GM12878 (cell line): ENCODE data around the gene OGFOD3. TPM values are rescaled to one million over a fixed set of nuclear protein-coding genes. Genes with fewer than 3 reads are reported as not detected.

Source experiments
- CBFB ChIP-seq: IDR thresholded peaks from 2 replicates; pipeline ENCODE4 v1.6.1; 2016; ENCODE audit warnings: antibody characterized with exemption, low read depth
- CBX5 ChIP-seq: sonication (generic); IDR thresholded peaks from 2 replicates; pipeline ENCODE4 v1.6.1; 2016; ENCODE audit warnings: low read depth, moderate library complexity, mild to moderate bottlenecking, inconsistent platforms
- CHD1 ChIP-seq: IDR thresholded peaks from 2 replicates; pipeline ENCODE4 v1.6.1; 2012; ENCODE audit warnings: low read depth, low read length, improper control_type of control experiment
- EGR1 ChIP-seq, 2 experiments: IDR thresholded peaks; 1 replicate in 1 of 2; 2 replicates in 1 of 2; pipeline ENCODE4 v1.6.1; 2011 to 2012; ENCODE audit warnings: low read depth in 2 of 2, low read length in 2 of 2, borderline replicate concordance in 1 of 2, mild to moderate bottlenecking in 1 of 2, moderate library complexity in 1 of 2
- ETV6 ChIP-seq, 2 experiments: fragments of 450-650 bp in 1 of 2; IDR thresholded peaks in 1 of 2; conservative IDR thresholded peaks in 1 of 2; 2 replicates each; pipeline ENCODE4 v1.6.1; 2014; ENCODE audit warnings: antibody characterized with exemption in 1 of 2, borderline replicate concordance in 1 of 2, low read depth in 1 of 2, mild to moderate bottlenecking in 1 of 2, moderate library complexity in 1 of 2
- EZH2 ChIP-seq: IDR thresholded peaks from 2 replicates; pipeline ENCODE4 v1.6.1; 2012; ENCODE audit warnings: low read depth, mild to moderate bottlenecking, control low read depth, inconsistent platforms, low read length, borderline replicate concordance; ENCODE audit not compliant: control insufficient read depth
- HDGF ChIP-seq: fragments of 450-650 bp; IDR thresholded peaks from 2 replicates; pipeline ENCODE4 v1.6.1; 2016; ENCODE audit warnings: antibody characterized with exemption
- KAT2A ChIP-seq: conservative IDR thresholded peaks from 2 replicates; pipeline ENCODE4 v1.6.1; 2011; ENCODE audit warnings: low read depth, low read length; ENCODE audit not compliant: control insufficient read depth
- KDM1A ChIP-seq: fragments of 200-600 bp; sonication (generic); IDR thresholded peaks from 2 replicates; pipeline ENCODE4 v1.6.1; 2016; ENCODE audit warnings: borderline replicate concordance
- LARP7 ChIP-seq: fragments of 450-650 bp; IDR thresholded peaks from 2 replicates; pipeline ENCODE4 v1.6.1; 2017; ENCODE audit warnings: mild to moderate bottlenecking
- MEF2A ChIP-seq: IDR thresholded peaks from 2 replicates; pipeline ENCODE4 v1.6.1; 2011; ENCODE audit warnings: low read depth, mild to moderate bottlenecking, low read length, moderate library complexity; ENCODE audit not compliant: insufficient read depth
- MYB ChIP-seq: fragments of 150-350 bp; IDR thresholded peaks from 2 replicates; pipeline ENCODE4 v1.6.1; 2014; ENCODE audit warnings: mild to moderate bottlenecking, low read depth, low read length, borderline replicate concordance
- NFYA ChIP-seq: IDR thresholded peaks from 2 replicates; pipeline ENCODE4 v1.6.1; 2011; ENCODE audit warnings: low read depth, mild to moderate bottlenecking, low read length, improper control_type of control experiment, borderline replicate concordance
- NR2F1 ChIP-seq: fragments of 450-650 bp; conservative IDR thresholded peaks from 2 replicates; pipeline ENCODE4 v1.6.1; 2017; ENCODE audit warnings: mild to moderate bottlenecking
- RB1 ChIP-seq: fragments of 450-650 bp; formaldehyde crosslinking; IDR thresholded peaks from 2 replicates; pipeline ENCODE4 v1.6.1; 2017; ENCODE audit warnings: mild to moderate bottlenecking, borderline replicate concordance
- RBBP5 ChIP-seq: fragments of 200-600 bp; sonication (generic); conservative IDR thresholded peaks from 2 replicates; pipeline ENCODE4 v1.6.1; 2016
- RUNX3 ChIP-seq: IDR thresholded peaks from 2 replicates; pipeline ENCODE4 v1.6.1; 2012; ENCODE audit warnings: low read length, inconsistent platforms
- SPI1 ChIP-seq: IDR thresholded peaks from 2 replicates; pipeline ENCODE4 v1.6.1; 2011; ENCODE audit warnings: low read depth, mild to moderate bottlenecking, low read length, moderate library complexity, borderline replicate concordance; ENCODE audit not compliant: insufficient read depth
- STAT1 ChIP-seq: fragments of 450-650 bp; conservative IDR thresholded peaks from 2 replicates; pipeline ENCODE4 v1.6.1; 2014; ENCODE audit warnings: antibody characterized with exemption, mild to moderate bottlenecking
- ZBED1 ChIP-seq: IDR thresholded peaks from 2 replicates; pipeline ENCODE4 v1.6.1; 2016; ENCODE audit warnings: borderline replicate concordance
- ZNF217 ChIP-seq: fragments of 450-650 bp; IDR thresholded peaks from 2 replicates; pipeline ENCODE4 v1.6.1; 2017; ENCODE audit warnings: antibody characterized with exemption, mild to moderate bottlenecking
- ZNF384 ChIP-seq: IDR thresholded peaks from 2 replicates; pipeline ENCODE4 v1.6.1; 2012; ENCODE audit warnings: low read depth, mild to moderate bottlenecking, low read length, improper control_type of control experiment, borderline replicate concordance
- polyA plus RNA-seq, 11 experiments: library from polyadenylated mRNA; depleted of rRNA in 4 of 11; unstranded in 6 of 11; stranded (reverse) in 5 of 11; fragments of >200 nt; fragmentation: Nextera tagmentation in 4 of 11; fragmentation: Illumina TruSeq in 1 of 11; extraction: Ambion mirVana in 4 of 11; extraction: Trizol in 1 of 11; gene quantifications; 1 replicate in 1 of 11; 2 replicates in 10 of 11; pipeline versions ENCODE4 v1.2.1 to v1.2.3, GENCODE V29; 2011 to 2016; ENCODE audit warnings: inconsistent platforms in 2 of 11, missing spikeins in 2 of 11, low read depth in 1 of 11
- total RNA-seq, 4 experiments: library from RNA; depleted of rRNA in 3 of 4; stranded (reverse); fragments of >200 nt in 3 of 4; fragmentation: Illumina TruSeq in 1 of 4; extraction: Trizol in 1 of 4; gene quantifications; 2 replicates each; pipeline versions ENCODE4 v1.2.1 to v1.2.3, GENCODE V29; 2013 to 2021
- TF ChIP-seq, protein P1 (sequence below): IDR thresholded peaks from 2 replicates; pipeline ENCODE4 v1.6.1; 2012; ENCODE audit warnings: improper control_type of control experiment, low read depth, low read length; ENCODE audit not compliant: insufficient replicate concordance
- TF ChIP-seq, protein P2 (sequence below): fragments of 450-650 bp; IDR thresholded peaks from 2 replicates; pipeline ENCODE4 v1.6.1; 2017; ENCODE audit warnings: mild to moderate bottlenecking

Gene OGFOD3
- total and polyA plus RNA-seq, 10 of the 15 experiments (the other 5 are each of a cell fraction or from before 2014, with no cell fraction given): 0.48 to 28.4 (median 18.3) TPM

DNA sequence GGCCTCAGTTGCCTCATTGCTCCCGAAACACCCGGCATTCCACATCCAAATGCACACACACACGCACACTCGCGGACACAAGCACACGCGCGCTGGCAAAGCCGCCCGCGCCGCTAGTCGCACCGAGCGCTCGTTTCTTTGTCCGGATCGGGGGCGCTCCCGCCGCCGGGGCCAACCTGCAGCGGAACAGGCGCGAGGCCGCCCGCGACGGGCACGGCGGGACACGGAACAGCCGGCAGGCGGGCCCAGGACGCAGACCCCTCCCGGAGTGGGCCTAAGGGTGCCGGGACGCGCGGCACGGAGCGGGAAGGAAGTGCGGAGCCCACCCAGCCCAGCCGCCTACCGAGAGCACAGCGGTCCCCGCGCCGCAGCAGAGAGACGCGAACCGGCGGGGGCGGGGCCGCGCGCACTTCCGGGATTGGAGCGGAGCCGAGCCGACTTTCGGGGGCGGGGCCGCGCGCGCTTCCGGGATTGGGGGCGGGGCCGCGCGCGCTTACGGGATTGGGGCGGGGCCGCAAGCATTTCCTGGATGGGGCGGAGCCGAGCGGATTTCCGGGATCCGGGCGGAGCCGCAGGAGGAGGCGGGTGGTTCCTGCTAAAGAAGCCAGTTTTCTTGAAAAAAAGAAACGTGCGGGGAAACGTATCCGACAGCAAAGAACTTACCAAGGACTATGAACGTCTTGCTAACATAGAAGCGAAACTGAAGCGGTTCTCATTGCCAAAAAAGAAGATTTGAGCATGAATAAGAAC lies 32.1 kb upstream of the OGFOD3 start, which contains the start of gene CYBC1 (continued):
- TF ChIP-seq SPI1: no peak; the same call in 1 of the 2 replicates
- TF ChIP-seq ZNF217: peak; percentile 58; the same call in 1 of the 2 replicates
- TF ChIP-seq CHD1: no peak
- TF ChIP-seq CBFB: no peak
- no peak for TF ChIP-seq HDGF
- TF ChIP-seq KAT2A: no peak
- TF ChIP-seq RBBP5: no peak
- no peak for TF ChIP-seq KDM1A
- TF ChIP-seq NFYA: no peak
- TF ChIP-seq ZBED1: 0 out of 2 replicates have a peak, but pooled peaks have one; percentile 7
- no peak for TF ChIP-seq CBX5
- no peak for TF ChIP-seq EZH2
- TF ChIP-seq RB1: peak; percentile 48; the same call in 1 of the 2 replicates
- TF ChIP-seq NR2F1: peak; percentile 56; the same call in 1 of the 2 replicates
- peak in 1 of 2 experiments; percentile 61; a peak in 1 of 4 replicates for TF ChIP-seq ETV6 (conservative IDR thresholded peaks at IDR 0.05 in 1 of 2, IDR thresholded peaks at IDR 0.05 in 1 of 2; ENCODE audit: borderline replicate concordance in 1 of 2, low read depth in 1 of 2)
- peak; percentile 31 for TF ChIP-seq RUNX3
- TF ChIP-seq, protein P1, sequence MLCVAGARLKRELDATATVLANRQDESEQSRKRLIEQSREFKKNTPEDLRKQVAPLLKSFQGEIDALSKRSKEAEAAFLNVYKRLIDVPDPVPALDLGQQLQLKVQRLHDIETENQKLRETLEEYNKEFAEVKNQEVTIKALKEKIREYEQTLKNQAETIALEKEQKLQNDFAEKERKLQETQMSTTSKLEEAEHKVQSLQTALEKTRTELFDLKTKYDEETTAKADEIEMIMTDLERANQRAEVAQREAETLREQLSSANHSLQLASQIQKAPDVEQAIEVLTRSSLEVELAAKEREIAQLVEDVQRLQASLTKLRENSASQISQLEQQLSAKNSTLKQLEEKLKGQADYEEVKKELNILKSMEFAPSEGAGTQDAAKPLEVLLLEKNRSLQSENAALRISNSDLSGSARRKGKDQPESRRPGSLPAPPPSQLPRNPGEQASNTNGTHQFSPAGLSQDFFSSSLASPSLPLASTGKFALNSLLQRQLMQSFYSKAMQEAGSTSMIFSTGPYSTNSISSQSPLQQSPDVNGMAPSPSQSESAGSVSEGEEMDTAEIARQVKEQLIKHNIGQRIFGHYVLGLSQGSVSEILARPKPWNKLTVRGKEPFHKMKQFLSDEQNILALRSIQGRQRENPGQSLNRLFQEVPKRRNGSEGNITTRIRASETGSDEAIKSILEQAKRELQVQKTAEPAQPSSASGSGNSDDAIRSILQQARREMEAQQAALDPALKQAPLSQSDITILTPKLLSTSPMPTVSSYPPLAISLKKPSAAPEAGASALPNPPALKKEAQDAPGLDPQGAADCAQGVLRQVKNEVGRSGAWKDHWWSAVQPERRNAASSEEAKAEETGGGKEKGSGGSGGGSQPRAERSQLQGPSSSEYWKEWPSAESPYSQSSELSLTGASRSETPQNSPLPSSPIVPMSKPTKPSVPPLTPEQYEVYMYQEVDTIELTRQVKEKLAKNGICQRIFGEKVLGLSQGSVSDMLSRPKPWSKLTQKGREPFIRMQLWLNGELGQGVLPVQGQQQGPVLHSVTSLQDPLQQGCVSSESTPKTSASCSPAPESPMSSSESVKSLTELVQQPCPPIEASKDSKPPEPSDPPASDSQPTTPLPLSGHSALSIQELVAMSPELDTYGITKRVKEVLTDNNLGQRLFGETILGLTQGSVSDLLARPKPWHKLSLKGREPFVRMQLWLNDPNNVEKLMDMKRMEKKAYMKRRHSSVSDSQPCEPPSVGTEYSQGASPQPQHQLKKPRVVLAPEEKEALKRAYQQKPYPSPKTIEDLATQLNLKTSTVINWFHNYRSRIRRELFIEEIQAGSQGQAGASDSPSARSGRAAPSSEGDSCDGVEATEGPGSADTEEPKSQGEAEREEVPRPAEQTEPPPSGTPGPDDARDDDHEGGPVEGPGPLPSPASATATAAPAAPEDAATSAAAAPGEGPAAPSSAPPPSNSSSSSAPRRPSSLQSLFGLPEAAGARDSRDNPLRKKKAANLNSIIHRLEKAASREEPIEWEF: no peak
- peak; percentile 66; the same call in 1 of the 2 replicates for TF ChIP-seq STAT1
- TF ChIP-seq LARP7: peak; percentile 97
- no peak for TF ChIP-seq MYB
- TF ChIP-seq ZNF384: peak; percentile 47; the same call in 1 of the 2 replicates
- TF ChIP-seq, protein P2, sequence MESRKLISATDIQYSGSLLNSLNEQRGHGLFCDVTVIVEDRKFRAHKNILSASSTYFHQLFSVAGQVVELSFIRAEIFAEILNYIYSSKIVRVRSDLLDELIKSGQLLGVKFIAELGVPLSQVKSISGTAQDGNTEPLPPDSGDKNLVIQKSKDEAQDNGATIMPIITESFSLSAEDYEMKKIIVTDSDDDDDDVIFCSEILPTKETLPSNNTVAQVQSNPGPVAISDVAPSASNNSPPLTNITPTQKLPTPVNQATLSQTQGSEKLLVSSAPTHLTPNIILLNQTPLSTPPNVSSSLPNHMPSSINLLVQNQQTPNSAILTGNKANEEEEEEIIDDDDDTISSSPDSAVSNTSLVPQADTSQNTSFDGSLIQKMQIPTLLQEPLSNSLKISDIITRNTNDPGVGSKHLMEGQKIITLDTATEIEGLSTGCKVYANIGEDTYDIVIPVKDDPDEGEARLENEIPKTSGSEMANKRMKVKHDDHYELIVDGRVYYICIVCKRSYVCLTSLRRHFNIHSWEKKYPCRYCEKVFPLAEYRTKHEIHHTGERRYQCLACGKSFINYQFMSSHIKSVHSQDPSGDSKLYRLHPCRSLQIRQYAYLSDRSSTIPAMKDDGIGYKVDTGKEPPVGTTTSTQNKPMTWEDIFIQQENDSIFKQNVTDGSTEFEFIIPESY: no peak
- no peak for TF ChIP-seq MEF2A
- peak in 1 of 2 experiments; percentile 80; a peak in 2 of 3 replicates for TF ChIP-seq EGR1 (IDR thresholded peaks at IDR 0.05; ENCODE audit: borderline replicate concordance in 1 of 2, low read depth in 2 of 2, low read length in 2 of 2)
